Neural progenitor cell (in vitro differentiated cells): ENCODE results near the gene TNIP2. TPM values are rescaled to one million over a fixed set of nuclear protein-coding genes. Genes with fewer than 3 reads are reported as not detected.
"Not testable (repeated sequence)": the region's sequence is repeated elsewhere in the genome, so short reads cannot be mapped to it uniquely, and the experiment has no call there.

Experiments
- DNase-seq: peaks from one replicate; pipeline ENCODE4 v3.0.0-alpha.2; 2016; ENCODE audit warnings: low spot score
- H2AFZ ChIP-seq: fragments of 200-600 bp; sonication (generic); replicated peaks from 2 replicates; pipeline ENCODE4 v1.6.1; 2016; ENCODE audit warnings: antibody characterized with exemption
- H3F3A ChIP-seq: fragments of 200-600 bp; sonication (generic); 2 replicates; pipeline ENCODE4 v1.6.1; 2016; ENCODE audit warnings: antibody characterized with exemption, low read depth
- H3K27ac ChIP-seq: fragments of 200-600 bp; sonication (generic); 2 replicates; pipeline ENCODE4 v1.5.1; 2016; ENCODE audit warnings: mild to moderate bottlenecking
- H3K27me3 ChIP-seq: fragments of 200-600 bp; sonication (generic); 2 replicates; pipeline ENCODE4 v1.6.1; 2016; ENCODE audit warnings: mild to moderate bottlenecking, moderate library complexity
- H3K36me3 ChIP-seq: fragments of 200-600 bp; sonication (generic); 2 replicates; pipeline ENCODE4 v1.5.1; 2016
- H3K4me1 ChIP-seq: fragments of 200-600 bp; sonication (generic); 2 replicates; pipeline ENCODE4 v1.6.1; 2016; ENCODE audit warnings: mixed run types
- H3K4me2 ChIP-seq: fragments of 200-600 bp; sonication (generic); 2 replicates; pipeline ENCODE4 v1.6.1; 2016
- H3K4me3 ChIP-seq: fragments of 200-600 bp; sonication (generic); 2 replicates; pipeline ENCODE4 v1.5.1; 2016
- H3K79me2 ChIP-seq: fragments of 200-600 bp; sonication (generic); 2 replicates; pipeline ENCODE4 v1.6.1; 2016; ENCODE audit warnings: low read depth
- H3K9ac ChIP-seq: fragments of 200-600 bp; sonication (generic); 2 replicates; pipeline ENCODE4 v1.6.1; 2016
- H3K9me3 ChIP-seq: fragments of 200-600 bp; sonication (generic); 2 replicates; pipeline ENCODE4 v1.5.1; 2016; ENCODE audit warnings: low read depth
- H4K20me1 ChIP-seq: fragments of 200-600 bp; sonication (generic); 2 replicates; pipeline ENCODE4 v1.6.1; 2016; ENCODE audit warnings: low read depth
- H3K27ac Mint-ChIP-seq: 3 replicates; pipeline ENCODE4 v1.8.0; 2021; ENCODE audit warnings: mixed read lengths
- H3K27me3 Mint-ChIP-seq: 2 replicates; pipeline ENCODE4 v1.8.0; 2022; ENCODE audit warnings: low read depth, mild to moderate bottlenecking, inconsistent platforms, moderate library complexity, mixed read lengths; ENCODE audit not compliant: insufficient read depth
- H3K36me3 Mint-ChIP-seq: 3 replicates; pipeline ENCODE4 v1.8.0; 2021; ENCODE audit warnings: mixed read lengths
- H3K4me1 Mint-ChIP-seq: 3 replicates; pipeline ENCODE4 v1.8.0; 2021; ENCODE audit warnings: mixed read lengths
- H3K4me3 Mint-ChIP-seq: 3 replicates; pipeline ENCODE4 v1.8.0; 2021; ENCODE audit warnings: mild to moderate bottlenecking, moderate library complexity, mixed read lengths
- H3K9me3 Mint-ChIP-seq: 3 replicates; pipeline ENCODE4 v1.8.0; 2020; ENCODE audit warnings: mixed read lengths
- EZH2 ChIP-seq: fragments of 200-600 bp; sonication (generic); IDR thresholded peaks from 2 replicates; pipeline ENCODE4 v1.6.1; 2017; ENCODE audit warnings: antibody characterized with exemption, mild to moderate bottlenecking, moderate library complexity
- EZH2phosphoT487 ChIP-seq: fragments of 200-600 bp; sonication (generic); IDR thresholded peaks from 2 replicates; pipeline ENCODE4 v1.6.1; 2017; ENCODE audit warnings: antibody characterized with exemption
- total RNA-seq: library from RNA; depleted of rRNA; stranded (reverse); fragments of >200 nt; gene quantifications from 2 replicates; pipeline ENCODE4 v1.2.3, GENCODE V29; 2015; ENCODE audit warnings: low replicate concordance
- TF ChIP-seq, protein P1 (sequence below): fragments of 200-600 bp; sonication (generic); IDR thresholded peaks from 2 replicates; pipeline ENCODE4 v1.5.1; 2017; ENCODE audit warnings: antibody characterized with exemption, mild to moderate bottlenecking

TNIP2 gene
- total RNA-seq, 1 donor from 2014 or later, result 24.5 TPM

DNA sequence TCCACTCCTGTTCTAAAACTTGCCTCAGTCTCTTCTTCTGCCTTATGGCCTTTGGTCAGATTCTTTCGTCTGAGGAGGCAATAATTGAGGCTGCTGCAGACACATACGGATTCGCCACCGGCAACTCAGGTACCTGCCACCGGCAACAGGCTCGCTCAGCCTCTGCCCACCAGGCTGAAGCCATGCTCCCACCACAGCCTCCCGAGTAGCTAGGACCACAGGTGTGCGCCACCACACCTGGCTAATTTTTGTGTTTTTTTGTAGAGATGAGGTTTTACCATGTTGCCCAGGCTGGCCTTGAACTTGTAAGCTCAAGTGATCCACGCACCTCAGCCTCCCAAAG is 26.6 kb downstream of the TNIP2 start:
- no peak for DNase-seq
- Mint-ChIP-seq H3K36me3 (peaks cover 13% of the 10 kb centered on the region), H3K9me3 (no peaks in the 10 kb centered on the region), H3K4me1 (no peaks in the 10 kb centered on the region), H3K27ac (no peak overlapping the region), H3K27me3 (peaks cover 6% of the 10 kb centered on the region), H3K4me3 (no peak overlapping the region)
- H3K4me2 ChIP-seq, result no peak overlapping the region
- H3K9ac ChIP-seq, result no peak overlapping the region
- H3F3A ChIP-seq, result peaks cover 15% of the 10 kb centered on the region
- H3K4me1 ChIP-seq, result peaks cover 6% of the 10 kb centered on the region
- H3K27ac ChIP-seq, result no peak overlapping the region
- no peaks in the 10 kb centered on the region for H4K20me1 ChIP-seq
- H3K27me3 ChIP-seq, result no peaks in the 10 kb centered on the region
- TF ChIP-seq EZH2phosphoT487 (no peak), EZH2 (no peak)
- TF ChIP-seq, protein P1, sequence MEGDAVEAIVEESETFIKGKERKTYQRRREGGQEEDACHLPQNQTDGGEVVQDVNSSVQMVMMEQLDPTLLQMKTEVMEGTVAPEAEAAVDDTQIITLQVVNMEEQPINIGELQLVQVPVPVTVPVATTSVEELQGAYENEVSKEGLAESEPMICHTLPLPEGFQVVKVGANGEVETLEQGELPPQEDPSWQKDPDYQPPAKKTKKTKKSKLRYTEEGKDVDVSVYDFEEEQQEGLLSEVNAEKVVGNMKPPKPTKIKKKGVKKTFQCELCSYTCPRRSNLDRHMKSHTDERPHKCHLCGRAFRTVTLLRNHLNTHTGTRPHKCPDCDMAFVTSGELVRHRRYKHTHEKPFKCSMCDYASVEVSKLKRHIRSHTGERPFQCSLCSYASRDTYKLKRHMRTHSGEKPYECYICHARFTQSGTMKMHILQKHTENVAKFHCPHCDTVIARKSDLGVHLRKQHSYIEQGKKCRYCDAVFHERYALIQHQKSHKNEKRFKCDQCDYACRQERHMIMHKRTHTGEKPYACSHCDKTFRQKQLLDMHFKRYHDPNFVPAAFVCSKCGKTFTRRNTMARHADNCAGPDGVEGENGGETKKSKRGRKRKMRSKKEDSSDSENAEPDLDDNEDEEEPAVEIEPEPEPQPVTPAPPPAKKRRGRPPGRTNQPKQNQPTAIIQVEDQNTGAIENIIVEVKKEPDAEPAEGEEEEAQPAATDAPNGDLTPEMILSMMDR, result no peak
- H3K36me3 ChIP-seq, result no peaks in the 10 kb centered on the region
- no peak overlapping the region for H3K4me3 ChIP-seq
- H2AFZ ChIP-seq, result no peak overlapping the region
- no peaks in the 10 kb centered on the region for H3K9me3 ChIP-seq
- H3K79me2 ChIP-seq, result no peaks in the 10 kb centered on the region

DNA sequence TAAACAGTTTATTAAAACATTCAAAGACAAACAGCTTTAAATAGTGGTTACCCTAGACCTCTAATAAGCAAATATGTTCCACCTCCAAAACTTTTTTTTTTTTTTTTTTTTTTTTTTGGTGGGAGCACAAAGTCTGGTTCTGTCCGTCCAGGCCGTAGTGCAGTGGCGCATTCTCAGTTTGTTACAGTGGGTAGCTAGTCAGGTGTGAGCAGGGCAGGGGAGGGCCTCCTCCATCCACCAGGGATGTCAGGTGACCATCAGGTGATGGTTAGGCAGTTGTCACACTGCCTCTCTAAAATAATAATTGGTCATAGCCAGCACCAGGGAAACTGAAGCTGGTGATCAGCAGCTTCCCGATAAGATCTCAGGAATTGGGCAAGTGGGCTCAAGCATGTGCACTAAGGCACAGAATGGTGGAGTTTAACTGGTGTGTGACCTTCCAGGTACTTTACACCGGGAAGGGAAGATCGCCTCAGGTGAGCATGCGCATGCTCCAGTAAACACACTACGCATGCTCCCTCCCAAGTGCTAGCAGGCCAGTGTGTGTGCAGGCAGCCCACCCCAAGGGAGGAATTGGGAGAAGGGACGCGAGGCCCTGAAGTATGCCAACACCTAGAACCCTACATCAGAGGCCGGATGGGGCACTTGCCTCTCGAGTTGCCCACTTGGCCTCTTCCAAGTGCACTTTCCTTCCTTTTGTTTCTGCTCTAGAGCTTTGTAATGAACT is 27.2 kb downstream of the TNIP2 start:
- no peaks in the 10 kb centered on the region for H3K9me3 ChIP-seq
- H3K4me1 ChIP-seq, result peaks cover under 1% of the 10 kb centered on the region
- Mint-ChIP-seq H3K4me3 (no peak overlapping the region), H3K4me1 (no peaks in the 10 kb centered on the region), H3K9me3 (no peaks in the 10 kb centered on the region), H3K27me3 (peaks cover 6% of the 10 kb centered on the region), H3K27ac (no peak overlapping the region), H3K36me3 (peaks cover 11% of the 10 kb centered on the region)
- H3K27me3 ChIP-seq, result no peaks in the 10 kb centered on the region
- no peak overlapping the region for H3K27ac ChIP-seq
- H3K79me2 ChIP-seq, result no peaks in the 10 kb centered on the region
- no peak overlapping the region for H3K4me3 ChIP-seq
- H3K9ac ChIP-seq, result no peak overlapping the region
- peaks cover 14% of the 10 kb centered on the region for H3F3A ChIP-seq
- DNase-seq, result no peak
- no peak overlapping the region for H2AFZ ChIP-seq
- H4K20me1 ChIP-seq, result no peaks in the 10 kb centered on the region
- H3K36me3 ChIP-seq, result no peaks in the 10 kb centered on the region
- no peak overlapping the region for H3K4me2 ChIP-seq
- TF ChIP-seq EZH2phosphoT487 (no peak), EZH2 (no peak)
- TF ChIP-seq, protein P1, result no peak

DNA sequence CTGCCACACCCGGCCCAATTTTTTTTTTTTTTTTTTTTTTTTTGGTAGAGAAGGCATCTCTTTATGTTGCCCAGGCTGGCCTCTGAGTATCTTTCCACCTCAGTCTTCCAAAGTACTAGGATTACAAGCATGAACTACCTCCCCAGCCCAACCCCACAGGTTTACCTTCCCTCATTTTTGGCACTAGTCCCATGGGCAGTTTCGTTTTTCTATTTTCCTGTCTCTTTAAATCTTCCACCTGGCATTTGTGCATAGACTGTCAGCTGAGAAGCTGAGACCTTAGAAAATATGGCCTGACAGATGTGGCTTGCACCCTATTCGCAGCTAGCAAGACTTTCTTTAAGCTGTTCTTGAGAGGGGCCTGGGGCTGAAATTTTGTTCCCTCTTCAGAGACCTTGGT is 27.9 kb downstream of the TNIP2 start:
- Mint-ChIP-seq H3K4me3 (no peak overlapping the region), H3K9me3 (no peaks in the 10 kb centered on the region), H3K27ac (no peak overlapping the region), H3K36me3 (peaks cover 11% of the 10 kb centered on the region), H3K4me1 (no peaks in the 10 kb centered on the region), H3K27me3 (peaks cover 6% of the 10 kb centered on the region)
- H3K9me3 ChIP-seq, result no peaks in the 10 kb centered on the region
- H3K36me3 ChIP-seq, result no peaks in the 10 kb centered on the region
- H3F3A ChIP-seq, result peaks cover 10% of the 10 kb centered on the region
- no peak overlapping the region for H3K4me3 ChIP-seq
- H2AFZ ChIP-seq, result no peak overlapping the region
- H3K27ac ChIP-seq, result no peak overlapping the region
- no peaks in the 10 kb centered on the region for H3K79me2 ChIP-seq
- no peaks in the 10 kb centered on the region for H3K4me1 ChIP-seq
- no peak for DNase-seq
- H3K4me2 ChIP-seq, result no peak overlapping the region
- H3K9ac ChIP-seq, result no peak overlapping the region
- no peaks in the 10 kb centered on the region for H3K27me3 ChIP-seq
- no peaks in the 10 kb centered on the region for H4K20me1 ChIP-seq
- TF ChIP-seq EZH2 (no peak), EZH2phosphoT487 (no peak)
- TF ChIP-seq, protein P1, result no peak

DNA sequence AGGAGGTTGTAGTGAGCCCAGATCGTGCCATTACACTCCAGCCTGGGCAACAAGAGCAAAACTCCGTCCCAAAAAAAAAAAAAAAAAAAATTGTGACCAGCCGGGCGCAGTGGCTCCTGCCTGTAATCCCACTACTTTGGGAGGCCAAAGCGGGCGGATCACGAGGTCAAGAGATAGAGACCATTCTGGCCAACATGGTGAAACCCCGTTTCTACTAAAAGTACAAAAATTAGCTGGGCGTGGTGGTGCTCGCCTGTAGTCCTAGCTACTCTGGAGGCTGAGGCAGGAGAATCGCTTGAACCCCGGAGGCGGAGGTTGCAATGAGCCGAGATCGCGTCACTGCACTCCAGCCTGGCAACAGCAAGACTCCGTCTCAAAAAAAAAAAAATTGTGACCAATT is 29.3 kb downstream of the TNIP2 start:
- H3K36me3 Mint-ChIP-seq, H3K27ac Mint-ChIP-seq, H3K4me3 ChIP-seq, H3K4me3 Mint-ChIP-seq, H3K79me2 ChIP-seq, H3K9ac ChIP-seq, H3K36me3 ChIP-seq, H3K4me1 Mint-ChIP-seq, H3K4me1 ChIP-seq, H3K27me3 ChIP-seq, DNase-seq, H3K27ac ChIP-seq, H3K9me3 ChIP-seq, H3K27me3 Mint-ChIP-seq, H2AFZ ChIP-seq, H3K4me2 ChIP-seq, H4K20me1 ChIP-seq, H3K9me3 Mint-ChIP-seq: not testable (repeated sequence)
- H3F3A ChIP-seq, result peaks cover 13% of the 10 kb centered on the region
